Neural cell (in vitro differentiated cells): Measurements from ENCODE around the gene WNT7B. TPM values are rescaled to one million over a fixed set of nuclear protein-coding genes. Genes with fewer than 3 reads are reported as not detected.

Experiments used
- H2AFZ ChIP-seq: fragments of 200-600, 300-800 bp; sonication (generic), shearing (Covaris generic); 2 replicates; pipeline ENCODE4 v1.6.0; 2014; ENCODE audit warnings: low read depth, mild to moderate bottlenecking, antibody characterized with exemption, low read length, moderate library complexity
- H3F3A ChIP-seq: fragments of 200-600 bp; shearing (Covaris generic); 2 replicates; pipeline ENCODE4 v1.6.1; 2016; ENCODE audit warnings: mild to moderate bottlenecking, moderate library complexity, mixed read lengths, antibody characterized with exemption, low read length; ENCODE audit not compliant: insufficient read depth, poor library complexity, severe bottlenecking
- H3K27ac ChIP-seq: fragments of 200-600, 300-800 bp; sonication (generic), shearing (Covaris generic); 2 replicates; pipeline ENCODE4 v1.5.1; 2014; ENCODE audit warnings: mild to moderate bottlenecking, low read length, moderate library complexity
- H3K27me3 ChIP-seq: fragments of 300-800, 200-600 bp; sonication (generic), shearing (Covaris generic); 2 replicates; pipeline ENCODE4 v1.6.0; 2014; ENCODE audit warnings: mild to moderate bottlenecking, low read depth, low read length, moderate library complexity; ENCODE audit not compliant: insufficient read depth
- H3K36me3 ChIP-seq: fragments of 300-800, 200-600 bp; sonication (generic), shearing (Covaris generic); 2 replicates; pipeline ENCODE4 v1.5.1; 2014; ENCODE audit warnings: mild to moderate bottlenecking, antibody characterized with exemption, low read length, moderate library complexity; ENCODE audit not compliant: insufficient read depth
- H3K4me2 ChIP-seq: fragments of 300-800, 200-600 bp; sonication (generic), shearing (Covaris generic); 2 replicates; pipeline ENCODE4 v1.6.0; 2014; ENCODE audit warnings: mild to moderate bottlenecking, low read length
- H3K4me3 ChIP-seq: fragments of 300-800, 200-600 bp; sonication (generic), shearing (Covaris generic); 2 replicates; pipeline ENCODE4 v1.5.1; 2014; ENCODE audit warnings: mild to moderate bottlenecking, low read length, moderate library complexity
- H3K79me2 ChIP-seq: fragments of 200-600 bp; shearing (Covaris generic); replicated peaks from 2 replicates; pipeline ENCODE4 v1.6.0; 2014; ENCODE audit warnings: mild to moderate bottlenecking, low read length, moderate library complexity; ENCODE audit not compliant: insufficient read depth
- H3K9ac ChIP-seq: fragments of 300-800, 200-600 bp; sonication (generic), shearing (Covaris generic); 2 replicates; pipeline ENCODE4 v1.6.1; 2016; ENCODE audit warnings: mild to moderate bottlenecking, low read length, mixed read lengths
- H3K9me2 ChIP-seq: fragments of 200-600 bp; shearing (Covaris generic); 2 replicates; pipeline ENCODE4 v1.6.1; 2016; ENCODE audit warnings: mild to moderate bottlenecking, low read length, mixed read lengths; ENCODE audit not compliant: insufficient read depth
- H3K9me3 ChIP-seq: fragments of 200-600, 300-800 bp; sonication (generic), shearing (Covaris generic); 2 replicates; pipeline ENCODE4 v1.6.1; 2016; ENCODE audit warnings: mild to moderate bottlenecking, mixed run types, low read length, moderate library complexity, mixed read lengths
- H4K20me1 ChIP-seq: fragments of 200-600 bp; shearing (Covaris generic); 2 replicates; pipeline ENCODE4 v1.6.1; 2016; ENCODE audit warnings: mild to moderate bottlenecking, mixed run types; ENCODE audit not compliant: insufficient read depth
- CTCF ChIP-seq: fragments of 450-650 bp; IDR thresholded peaks from 2 replicates; pipeline ENCODE4 v1.5.1; 2014; ENCODE audit warnings: antibody characterized with exemption, mild to moderate bottlenecking, moderate library complexity; ENCODE audit not compliant: poor library complexity, severe bottlenecking
- EP300 ChIP-seq: fragments of 450-650 bp; conservative IDR thresholded peaks from 2 replicates; pipeline ENCODE4 v1.6.1; 2014; ENCODE audit warnings: antibody characterized with exemption, mild to moderate bottlenecking, moderate library complexity; ENCODE audit not compliant: poor library complexity, severe bottlenecking
- EZH2 ChIP-seq: fragments of 200-600, 300-800 bp; shearing (Covaris generic), sonication (generic); IDR thresholded peaks from 2 replicates; pipeline ENCODE4 v1.6.1; 2014; ENCODE audit warnings: antibody characterized with exemption, low read length, borderline replicate concordance, mild to moderate bottlenecking; ENCODE audit not compliant: insufficient read depth, poor library complexity, severe bottlenecking
- MXI1 ChIP-seq: fragments of 450-650 bp; conservative IDR thresholded peaks from 2 replicates; pipeline ENCODE4 v1.6.1; 2014; ENCODE audit warnings: antibody characterized with exemption, mild to moderate bottlenecking; ENCODE audit not compliant: poor library complexity, severe bottlenecking
- POLR2AphosphoS5 ChIP-seq: IDR thresholded peaks from 2 replicates; pipeline ENCODE4 v1.6.1; 2012
- RAD21 ChIP-seq: fragments of 450-650 bp; conservative IDR thresholded peaks from 2 replicates; pipeline ENCODE4 v1.6.1; 2014; ENCODE audit warnings: antibody characterized with exemption, mild to moderate bottlenecking, moderate library complexity
- REST ChIP-seq: IDR thresholded peaks from 2 replicates; pipeline ENCODE4 v1.6.1; 2012; ENCODE audit warnings: borderline replicate concordance
- SMC3 ChIP-seq: fragments of 450-650 bp; conservative IDR thresholded peaks from 2 replicates; pipeline ENCODE4 v1.6.1; 2014; ENCODE audit warnings: antibody characterized with exemption, mild to moderate bottlenecking, moderate library complexity; ENCODE audit not compliant: poor library complexity
- TAF1 ChIP-seq: IDR thresholded peaks from 2 replicates; pipeline ENCODE4 v1.6.1; 2012; ENCODE audit warnings: low read depth
- polyA plus RNA-seq: library from polyadenylated mRNA; depleted of rRNA; stranded (reverse); fragments of >200 nt; gene quantifications from 2 replicates; pipeline ENCODE4 v1.2.3, GENCODE V29; 2014

Gene WNT7B
- polyA plus RNA-seq, 1 donor from 2014 or later: 0.16 TPM

- no peaks in the 10 kb centered on the region for H3K79me2 ChIP-seq
- H3K27me3 ChIP-seq: no peaks in the 10 kb centered on the region
- no peak overlapping the region for H3K4me2 ChIP-seq
- no peak overlapping the region for H3K27ac ChIP-seq
- TF ChIP-seq TAF1: no peak
- TF ChIP-seq RAD21: no peak
- no peak for TF ChIP-seq MXI1
- no peak for TF ChIP-seq CTCF
- no peak for TF ChIP-seq SMC3
- no peak for TF ChIP-seq POLR2AphosphoS5
- TF ChIP-seq EZH2: no peak
- no peak for TF ChIP-seq EP300
- TF ChIP-seq REST: no peak
- H3K9ac ChIP-seq: no peak overlapping the region
- H4K20me1 ChIP-seq: no peaks in the 10 kb centered on the region
- no peak overlapping the region for H3K4me3 ChIP-seq
- no peak overlapping the region for H2AFZ ChIP-seq
- no peaks in the 10 kb centered on the region for H3K9me3 ChIP-seq
- no peaks in the 10 kb centered on the region for H3K36me3 ChIP-seq
- no peaks in the 10 kb centered on the region for H3F3A ChIP-seq
- H3K9me2 ChIP-seq: no peaks in the 10 kb centered on the region
Measured at GRCh38 chr22:45895436-45896152, 81.4 kb downstream of the WNT7B start.

GRCh38 chr22:45893516-45893915, 83.4 kb downstream of the WNT7B start:
- Histone ChIP-seq H3F3A (no peaks in the 10 kb centered on the region), H3K27ac (no peak overlapping the region), H4K20me1 (no peaks in the 10 kb centered on the region), H3K27me3 (no peaks in the 10 kb centered on the region), H3K4me3 (no peak overlapping the region), H3K9me2 (no peaks in the 10 kb centered on the region), H3K79me2 (no peaks in the 10 kb centered on the region), H2AFZ (no peak overlapping the region), H3K9ac (no peak overlapping the region), H3K9me3 (no peaks in the 10 kb centered on the region), H3K36me3 (no peaks in the 10 kb centered on the region), H3K4me2 (no peak overlapping the region)
- TF ChIP-seq TAF1 (no peak), MXI1 (no peak), EZH2 (no peak), EP300 (no peak), REST (no peak), POLR2AphosphoS5 (no peak), SMC3 (no peak)
